H1 (cell line): Measurements from ENCODE around the gene TP53BP1. TPM values are rescaled to one million over a fixed set of nuclear protein-coding genes. Genes with fewer than 3 reads are reported as not detected.

Experiments used
- CTCF ChIA-PET: fragments of 300-600 bp; sonication (Branson Sonifier 250); formaldehyde crosslinking; loops from one replicate; lab custom pipeline; 2021; ENCODE audit not compliant: partially characterized antibody; lab: Charles Lee
- POLR2A ChIA-PET: fragments of 300-600 bp; sonication (Branson Sonifier 250); formaldehyde crosslinking; loops from one replicate; lab custom pipeline; 2021; ENCODE audit warnings: inconsistent platforms; ENCODE audit not compliant: partially characterized antibody; lab: Charles Lee
- DNase-seq, 2 experiments: peaks; one replicate each; pipeline versions ENCODE4 v3.0.0 to v3.0.0-alpha.2; 2010 to 2022; ENCODE audit warnings: low spot score in 2 of 2, low read depth in 1 of 2, mixed read lengths in 1 of 2
- FAIRE-seq: peaks from 2 replicates; lab custom pipeline; 2011; peaks lifted over from hg19 to GRCh38; lab: Jason Lieb, UNC
- H2AFZ ChIP-seq: 2 replicates; pipeline ENCODE4 v1.8.1; 2012; ENCODE audit warnings: low read length, inconsistent platforms
- H2AK5ac ChIP-seq: 2 replicates; pipeline ENCODE4 v1.6.1; 2013; ENCODE audit warnings: low read depth, low read length
- H2BK120ac ChIP-seq: replicated peaks from 2 replicates; pipeline ENCODE3; 2013; ENCODE audit warnings: low read depth, low read length, inconsistent platforms
- H2BK12ac ChIP-seq: 2 replicates; pipeline ENCODE4 v1.6.1; 2013; ENCODE audit warnings: low read depth, low read length
- H2BK15ac ChIP-seq: 2 replicates; pipeline ENCODE4 v1.6.1; 2013; ENCODE audit warnings: low read length
- H2BK20ac ChIP-seq: 2 replicates; pipeline ENCODE4 v1.6.1; 2013; ENCODE audit warnings: low read length
- H2BK5ac ChIP-seq: 2 replicates; pipeline ENCODE4 v1.6.1; 2013; ENCODE audit warnings: low read depth, low read length
- H3K14ac ChIP-seq: 2 replicates; pipeline ENCODE4 v1.6.1; 2013; ENCODE audit warnings: inconsistent platforms; ENCODE audit not compliant: insufficient read length
- H3K18ac ChIP-seq: 2 replicates; pipeline ENCODE4 v1.6.1; 2013; ENCODE audit warnings: low read length; ENCODE audit errors: extremely low read depth
- H3K23ac ChIP-seq: 2 replicates; pipeline ENCODE4 v1.6.1; 2013; ENCODE audit warnings: inconsistent platforms; ENCODE audit not compliant: insufficient read length
- H3K23me2 ChIP-seq: 2 replicates; pipeline ENCODE4 v1.6.1; 2013; ENCODE audit warnings: low read depth, low read length
- H3K27ac ChIP-seq: 2 replicates; pipeline ENCODE4 v1.6.1; 2011; ENCODE audit warnings: low read depth, low read length, inconsistent platforms
- H3K27me3 ChIP-seq, 4 experiments: replicated peaks in 1 of 4; 1 replicate in 1 of 4; 2 replicates in 3 of 4; pipeline versions ENCODE4 v1.6.1 to v1.8.1; 2011 to 2013; ENCODE audit warnings: low read length in 3 of 4, mild to moderate bottlenecking in 3 of 4, inconsistent platforms in 2 of 4, mixed read lengths in 2 of 4, moderate library complexity in 1 of 4; ENCODE audit not compliant: control insufficient read depth in 3 of 4, insufficient read depth in 3 of 4; ENCODE audit errors: extremely low read depth in 1 of 4
- H3K36me3 ChIP-seq, 4 experiments: 2 replicates each; pipeline versions ENCODE4 v1.6.1 to v1.8.1; 2011 to 2013; ENCODE audit warnings: mild to moderate bottlenecking in 4 of 4, low read length in 3 of 4, moderate library complexity in 2 of 4, control low read depth in 1 of 4, inconsistent platforms in 1 of 4; ENCODE audit not compliant: insufficient read depth in 4 of 4, control insufficient read depth in 2 of 4
- H3K4ac ChIP-seq: replicated peaks from 2 replicates; pipeline ENCODE3; 2013; ENCODE audit warnings: low read length, low read depth, mixed read lengths, inconsistent platforms; ENCODE audit not compliant: insufficient read length
- H3K4me1 ChIP-seq, 4 experiments: replicated peaks in 1 of 4; 1 replicate in 1 of 4; 2 replicates in 3 of 4; pipeline versions ENCODE4 v1.6.1 to v1.8.1; 2011 to 2013; ENCODE audit warnings: low read length in 3 of 4, inconsistent platforms in 2 of 4, mixed read lengths in 1 of 4; ENCODE audit not compliant: insufficient read depth in 4 of 4, control insufficient read depth in 3 of 4
- H3K4me2 ChIP-seq, 2 experiments: 2 replicates each; pipeline versions ENCODE4 v1.6.1 to v1.8.1; 2011 to 2013; ENCODE audit warnings: low read depth in 2 of 2, low read length in 2 of 2, control low read depth in 1 of 2, inconsistent platforms in 1 of 2, mild to moderate bottlenecking in 1 of 2; ENCODE audit not compliant: insufficient read depth in 1 of 2
- H3K4me3 ChIP-seq, 4 experiments: fragments of 200-600, 300-600 bp in 1 of 4; sonication (generic), shearing (Covaris generic), sonication (Bioruptor Twin) in 1 of 4; 2 replicates each; pipeline versions ENCODE4 v1.5.1 to v1.8.1; 2011 to 2016; ENCODE audit warnings: low read length in 4 of 4, low read depth in 3 of 4, control low read depth in 2 of 4, inconsistent platforms in 2 of 4, mild to moderate bottlenecking in 2 of 4, mixed read lengths in 1 of 4, moderate library complexity in 1 of 4; ENCODE audit not compliant: insufficient read depth in 2 of 4; ENCODE audit errors: extremely low read depth in 1 of 4
- H3K56ac ChIP-seq: replicated peaks from 2 replicates; pipeline ENCODE3; 2013; ENCODE audit warnings: low read depth, mild to moderate bottlenecking, mixed read lengths, low read length, inconsistent platforms; ENCODE audit not compliant: insufficient read length
- H3K79me1 ChIP-seq: 2 replicates; pipeline ENCODE4 v1.6.1; 2013; ENCODE audit warnings: low read depth, low read length, control low read depth
- H3K79me2 ChIP-seq, 2 experiments: 2 replicates each; pipeline versions ENCODE4 v1.6.1 to v1.8.1; 2012 to 2013; ENCODE audit warnings: low read length in 2 of 2, mild to moderate bottlenecking in 2 of 2, inconsistent platforms in 1 of 2; ENCODE audit not compliant: insufficient read depth in 2 of 2, control insufficient read depth in 1 of 2
- H3K9ac ChIP-seq, 4 experiments: replicated peaks in 1 of 4; 1 replicate in 1 of 4; 2 replicates in 3 of 4; pipeline versions ENCODE4 v1.6.1 to v1.8.1; 2011 to 2013; ENCODE audit warnings: low read depth in 3 of 4, low read length in 3 of 4, control low read depth in 2 of 4, mild to moderate bottlenecking in 2 of 4, moderate library complexity in 2 of 4, inconsistent platforms in 1 of 4; ENCODE audit errors: extremely low read depth in 1 of 4
- H3K9me3 ChIP-seq, 2 experiments: 2 replicates each; pipeline versions ENCODE4 v1.6.1 to v1.8.1; 2012 to 2013; ENCODE audit warnings: mild to moderate bottlenecking in 2 of 2, moderate library complexity in 2 of 2, control low read depth in 1 of 2, inconsistent platforms in 1 of 2, low read depth in 1 of 2, low read length in 1 of 2, mixed read lengths in 1 of 2; ENCODE audit not compliant: insufficient read depth in 2 of 2
- H4K20me1 ChIP-seq, 2 experiments: replicated peaks in 1 of 2; 2 replicates each; pipeline versions ENCODE3 to v1.8.1; 2011 to 2013; ENCODE audit warnings: inconsistent platforms in 2 of 2, low read length in 2 of 2, mild to moderate bottlenecking in 1 of 2; ENCODE audit not compliant: insufficient read depth in 2 of 2, control insufficient read depth in 1 of 2
- H4K5ac ChIP-seq: 2 replicates; pipeline ENCODE4 v1.6.1; 2013; ENCODE audit warnings: low read length, low read depth, mixed read lengths, inconsistent platforms; ENCODE audit not compliant: insufficient read length
- H4K8ac ChIP-seq: 2 replicates; pipeline ENCODE4 v1.8.0; 2013; ENCODE audit warnings: mild to moderate bottlenecking, moderate library complexity, low read length, inconsistent platforms; ENCODE audit not compliant: insufficient read depth; ENCODE audit errors: extremely low read depth
- H4K91ac ChIP-seq: replicated peaks from 2 replicates; pipeline ENCODE3; 2013; ENCODE audit warnings: low read length, mixed read lengths, inconsistent platforms; ENCODE audit not compliant: insufficient read length
- ATF3 ChIP-seq: IDR thresholded peaks from 2 replicates; pipeline ENCODE4 v1.6.1; 2011; ENCODE audit warnings: low read depth, mild to moderate bottlenecking, low read length; ENCODE audit not compliant: insufficient read depth
- E2F6 ChIP-seq: IDR thresholded peaks from 2 replicates; pipeline ENCODE4 v1.6.1; 2012; ENCODE audit warnings: inconsistent platforms
- JUN ChIP-seq: IDR thresholded peaks from 2 replicates; pipeline ENCODE4 v1.6.1; 2011; ENCODE audit warnings: low read depth, mild to moderate bottlenecking, improper control_type of control experiment, low read length
- JUND ChIP-seq: IDR thresholded peaks from 2 replicates; pipeline ENCODE4 v1.6.1; 2011; ENCODE audit warnings: mild to moderate bottlenecking, improper control_type of control experiment, low read length
- RXRA ChIP-seq: IDR thresholded peaks from 2 replicates; pipeline ENCODE4 v1.6.1; 2011; ENCODE audit warnings: low read depth, mild to moderate bottlenecking, low read length, moderate library complexity; ENCODE audit not compliant: insufficient read depth
- SAP30 ChIP-seq: fragments of 300-600 bp; sonication (generic); IDR thresholded peaks from 2 replicates; pipeline ENCODE4 v1.7.1; 2012; ENCODE audit warnings: low read length, moderate library complexity, mild to moderate bottlenecking, inconsistent platforms; ENCODE audit not compliant: insufficient read depth, insufficient replicate concordance
- WGBS, 2 experiments: shearing (Covaris generic) in 1 of 2; methylation state at CpG; one replicate each; pipeline versions ENCODE4 v1.1.6 to v1.1.7; 2013 to 2015; ENCODE audit warnings: low lambda C conversion rate in 2 of 2, mixed read lengths in 2 of 2, inconsistent platforms in 1 of 2, low coverage in 1 of 2, missing lambda C conversion rate in 1 of 2; ENCODE audit not compliant: insufficient replicate concordance in 2 of 2, insufficient coverage in 1 of 2, insufficient read length in 1 of 2; ENCODE audit errors: extremely low coverage in 1 of 2, missing lambda C conversion rate in 1 of 2; 5-methylcytosine and 5-hydroxymethylcytosine counted together
- polyA plus RNA-seq, 7 experiments: library from polyadenylated mRNA; depleted of rRNA in 3 of 7; stranded (reverse) in 5 of 7; unstranded in 2 of 7; fragments of >200 nt in 5 of 7; fragments of 200-250 nt in 2 of 7; gene quantifications; 1 replicate in 5 of 7; 2 replicates in 1 of 7; 4 replicates in 1 of 7; pipeline versions ENCODE4 v1.2.1 to v1.2.3, GENCODE V29; 2011 to 2013; ENCODE audit warnings: missing spikeins in 2 of 7, mixed read lengths in 2 of 7
- total RNA-seq: library from RNA; stranded (reverse); fragmentation: NEBNext Ultra II Directional; extraction: Animal tissue kit (Norgen Biotek cat#: 25700); gene quantifications from 2 replicates; pipeline ENCODE4 v1.2.1, GENCODE V29; 2021

TP53BP1 gene
- total and polyA plus RNA-seq, 2 of the 8 experiments (the other 6 are each of a cell fraction or from before 2014, with no cell fraction given), result 34.1 to 63.6 TPM

GRCh38 chr15:43508421-43508820 lies 15.5 kb upstream of the TP53BP1 start:
- no peak overlapping the region for H3K27ac ChIP-seq
- H2BK12ac ChIP-seq, result no peak overlapping the region

More at GRCh38 chr15:43508421-43508820, 15.5 kb upstream of the TP53BP1 start:
- Histone ChIP-seq H2BK15ac (no peak overlapping the region), H4K91ac (no peak overlapping the region), H3K23me2 (peaks cover 10% of the 10 kb centered on the region), H4K5ac (no peak overlapping the region), H3K79me1 (no peaks in the 10 kb centered on the region), H3K4me2 (no peak overlapping the region), H2BK120ac (no peak overlapping the region), H3K56ac (no peak overlapping the region), H3K14ac (no peak overlapping the region), H3K18ac (no peak overlapping the region), H3K27me3 (peaks cover 4 to 16% (median 10%) of the 10 kb centered on the region in 4 experiments), H3K79me2 (no peaks in the 10 kb centered on the region), H2AK5ac (no peak overlapping the region), H2AFZ (no peak overlapping the region), H4K8ac (no peak overlapping the region), H3K4ac (no peak overlapping the region), H3K4me1 (peaks cover 0 to 16% (median 5%) of the 10 kb centered on the region in 4 experiments; a peak in 6 of 7 replicates), H3K4me3 (no peak overlapping the region), H3K36me3 (no peaks in the 10 kb centered on the region), H2BK20ac (no peak overlapping the region), H2BK5ac (no peak overlapping the region), H3K23ac (no peak overlapping the region), H4K20me1 (peaks cover 0 to 2% of the 10 kb centered on the region in 2 experiments), H3K9ac (no peak overlapping the region), H3K9me3 (no peaks in the 10 kb centered on the region)
- DNase-seq (no peak), FAIRE-seq (no peak)
- WGBS, 2 experiments, result 89% methylated on average over 1 of the region's 1 CpG; no CpG with 5 or more reads in 1 of the 2 experiments
- CTCF ChIA-PET, result interaction anchor here (1.0 to 1.5 kb wide), 2 partner anchors 9 to 267 kb away, joined by 3 read pairs; partner anchors contain the start of gene MAP1A
- POLR2A ChIA-PET, result interaction anchor here (5.0 kb wide), 1 partner anchor 16 kb away, joined by 81 read pairs; the partner anchor contains the start of gene TP53BP1
- no peak for TF ChIP-seq SAP30
- TF ChIP-seq E2F6, result no peak
- TF ChIP-seq ATF3, result no peak
- TF ChIP-seq JUND, result no peak
- TF ChIP-seq RXRA, result no peak
- no peak for TF ChIP-seq JUN
